ENCODE data around the gene MYO6. TPM values are rescaled to one million over a fixed set of nuclear protein-coding genes. Genes with fewer than 3 reads are reported as not detected.

The MYO6 gene
- total RNA-seq, 1 donor from 2014 or later = 105 TPM

DNA sequence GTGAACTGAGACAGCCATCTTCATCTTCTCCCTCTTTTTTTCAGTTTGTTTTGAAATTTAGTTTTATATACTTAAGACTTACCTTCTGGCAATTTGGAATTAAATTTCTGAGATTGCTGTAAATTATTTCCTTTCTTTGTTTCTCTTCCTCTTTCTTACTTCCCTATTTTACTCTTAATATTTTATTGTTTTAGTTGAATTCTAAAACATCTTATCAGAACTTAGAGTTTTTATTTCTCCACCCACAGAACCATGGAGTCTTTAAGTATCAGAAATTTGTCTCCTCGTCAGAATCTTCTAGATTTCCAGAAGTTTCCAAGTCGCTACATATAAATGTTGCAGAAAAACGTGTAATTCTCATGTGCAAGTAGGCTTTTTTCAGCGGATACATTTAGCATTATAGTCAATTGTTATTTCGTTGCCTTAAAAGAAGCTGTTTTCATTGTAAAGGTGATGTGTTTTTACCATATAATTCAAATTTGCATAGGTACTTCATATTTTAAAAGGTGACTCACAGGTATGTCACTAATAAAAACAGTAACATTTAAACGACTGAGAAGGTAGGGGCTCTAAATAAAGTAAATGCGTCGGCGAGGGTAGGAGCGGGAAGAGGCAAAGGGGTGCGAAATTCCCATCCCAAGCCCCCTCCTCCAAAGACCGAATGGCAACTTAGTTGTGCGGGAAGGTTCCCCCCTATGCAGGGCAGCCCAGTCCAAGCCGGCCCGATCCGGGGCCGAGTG lies 866 bp upstream of the MYO6 start:
- Mint-ChIP-seq H3K27ac (peak overlapping the region; percentile 99), H3K36me3 (ENCODE audit: insufficient read depth) (no peaks in the 10 kb centered on the region), H3K4me3 (ENCODE audit: low read depth) (peak overlapping the region; percentile 92), H3K4me1 (ENCODE audit: low read depth) (peaks cover 21% of the 10 kb centered on the region), H3K9me3 (ENCODE audit: low read depth) (peaks cover 4% of the 10 kb centered on the region), H3K27me3 (peaks cover 8% of the 10 kb centered on the region)
- DNase-seq (ENCODE audit: low spot score, unreplicated experiment) = no peak
- TF ChIP-seq, protein P1, sequence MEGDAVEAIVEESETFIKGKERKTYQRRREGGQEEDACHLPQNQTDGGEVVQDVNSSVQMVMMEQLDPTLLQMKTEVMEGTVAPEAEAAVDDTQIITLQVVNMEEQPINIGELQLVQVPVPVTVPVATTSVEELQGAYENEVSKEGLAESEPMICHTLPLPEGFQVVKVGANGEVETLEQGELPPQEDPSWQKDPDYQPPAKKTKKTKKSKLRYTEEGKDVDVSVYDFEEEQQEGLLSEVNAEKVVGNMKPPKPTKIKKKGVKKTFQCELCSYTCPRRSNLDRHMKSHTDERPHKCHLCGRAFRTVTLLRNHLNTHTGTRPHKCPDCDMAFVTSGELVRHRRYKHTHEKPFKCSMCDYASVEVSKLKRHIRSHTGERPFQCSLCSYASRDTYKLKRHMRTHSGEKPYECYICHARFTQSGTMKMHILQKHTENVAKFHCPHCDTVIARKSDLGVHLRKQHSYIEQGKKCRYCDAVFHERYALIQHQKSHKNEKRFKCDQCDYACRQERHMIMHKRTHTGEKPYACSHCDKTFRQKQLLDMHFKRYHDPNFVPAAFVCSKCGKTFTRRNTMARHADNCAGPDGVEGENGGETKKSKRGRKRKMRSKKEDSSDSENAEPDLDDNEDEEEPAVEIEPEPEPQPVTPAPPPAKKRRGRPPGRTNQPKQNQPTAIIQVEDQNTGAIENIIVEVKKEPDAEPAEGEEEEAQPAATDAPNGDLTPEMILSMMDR (IDR thresholded peaks at IDR 0.05; ENCODE audit: unreplicated experiment) = no peak

DNA sequence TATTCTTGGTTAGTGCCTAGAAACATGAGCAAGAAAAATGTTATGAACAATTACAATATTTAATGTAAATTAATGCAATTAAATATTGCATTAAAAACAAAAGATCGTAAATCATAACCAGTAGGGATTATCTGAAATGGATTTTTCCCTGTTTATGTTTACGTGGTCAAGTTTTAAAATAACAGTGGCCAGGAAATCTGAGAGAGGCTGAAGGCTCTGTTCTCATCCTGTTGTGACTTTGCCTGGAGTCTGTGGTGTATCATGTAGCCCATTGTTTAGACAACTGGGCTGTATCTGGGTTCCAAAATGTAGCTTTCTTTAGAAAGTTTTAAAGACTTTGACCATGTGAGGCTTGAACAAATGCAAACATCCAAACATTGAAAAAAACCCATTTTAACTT lies 2.4 kb downstream of the MYO6 start:
- TF ChIP-seq, protein P1 (IDR thresholded peaks at IDR 0.05; ENCODE audit: unreplicated experiment) = no peak
- H3K36me3 Mint-ChIP-seq (ENCODE audit: insufficient read depth) = peaks cover 2% of the 10 kb centered on the region
- no peaks in the 10 kb centered on the region for H3K27me3 Mint-ChIP-seq
- no peak for DNase-seq (ENCODE audit: low spot score, unreplicated experiment)
- H3K27ac Mint-ChIP-seq = no peak overlapping the region
- no peak overlapping the region for H3K4me3 Mint-ChIP-seq (ENCODE audit: low read depth)
- peaks cover 21% of the 10 kb centered on the region for H3K4me1 Mint-ChIP-seq (ENCODE audit: low read depth)
- H3K9me3 Mint-ChIP-seq (ENCODE audit: low read depth) = peaks cover 4% of the 10 kb centered on the region

DNA sequence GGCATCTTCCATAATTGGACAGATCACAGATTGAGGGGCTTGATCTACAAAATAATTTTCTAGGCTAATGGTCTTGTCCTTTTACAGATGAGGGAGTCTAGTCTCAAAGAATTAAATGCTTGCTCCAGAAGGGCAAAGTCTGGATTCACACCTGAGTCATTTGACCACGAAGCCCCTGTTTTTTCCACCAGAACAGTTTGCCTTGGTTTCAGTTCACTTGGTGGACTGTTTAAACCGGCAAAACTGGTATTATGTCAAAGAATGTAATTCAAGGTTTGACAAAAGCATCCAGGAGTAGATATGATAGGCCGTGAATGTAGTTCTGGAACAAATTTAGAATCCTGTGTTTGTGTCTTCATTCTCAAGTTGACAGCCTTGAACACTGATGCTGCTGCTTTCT lies 3.3 kb downstream of the MYO6 start:
- H3K4me1 Mint-ChIP-seq (ENCODE audit: low read depth) = peaks cover 20% of the 10 kb centered on the region
- peaks cover 2% of the 10 kb centered on the region for H3K9me3 Mint-ChIP-seq (ENCODE audit: low read depth)
- TF ChIP-seq, protein P1 (IDR thresholded peaks at IDR 0.05; ENCODE audit: unreplicated experiment) = no peak
- H3K36me3 Mint-ChIP-seq (ENCODE audit: insufficient read depth) = peaks cover 2% of the 10 kb centered on the region
- H3K4me3 Mint-ChIP-seq (ENCODE audit: low read depth) = peak overlapping the region; percentile 4
- no peaks in the 10 kb centered on the region for H3K27me3 Mint-ChIP-seq
- DNase-seq (ENCODE audit: low spot score, unreplicated experiment) = no peak
- H3K27ac Mint-ChIP-seq = peak overlapping the region; percentile 8

DNA sequence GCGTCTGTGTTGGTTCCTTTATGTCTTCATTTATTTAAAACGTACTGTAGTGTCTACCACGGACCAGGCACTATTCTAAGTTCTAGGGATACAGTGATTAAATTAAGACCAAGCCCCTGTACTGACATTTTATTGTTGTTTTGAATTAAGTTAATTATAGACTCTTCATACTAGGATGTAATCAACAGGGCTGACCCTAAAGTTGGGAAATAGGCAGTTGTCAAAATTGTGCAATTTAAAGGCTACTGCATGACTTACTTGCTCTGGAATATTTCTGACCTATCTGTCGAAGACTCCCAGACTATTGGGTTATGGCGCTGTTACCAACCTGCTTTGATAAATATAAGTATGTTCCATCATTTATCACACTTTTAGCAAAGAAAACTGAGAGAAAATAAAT lies 6.7 kb downstream of the MYO6 start:
- Mint-ChIP-seq H3K27me3 (no peaks in the 10 kb centered on the region), H3K9me3 (ENCODE audit: low read depth) (peaks cover 3% of the 10 kb centered on the region), H3K36me3 (ENCODE audit: insufficient read depth) (peaks cover 5% of the 10 kb centered on the region), H3K4me3 (ENCODE audit: low read depth) (no peak overlapping the region), H3K27ac (no peak overlapping the region), H3K4me1 (ENCODE audit: low read depth) (peaks cover 15% of the 10 kb centered on the region)
- TF ChIP-seq, protein P1 (IDR thresholded peaks at IDR 0.05; ENCODE audit: unreplicated experiment) = no peak
- DNase-seq (ENCODE audit: low spot score, unreplicated experiment) = no peak

DNA sequence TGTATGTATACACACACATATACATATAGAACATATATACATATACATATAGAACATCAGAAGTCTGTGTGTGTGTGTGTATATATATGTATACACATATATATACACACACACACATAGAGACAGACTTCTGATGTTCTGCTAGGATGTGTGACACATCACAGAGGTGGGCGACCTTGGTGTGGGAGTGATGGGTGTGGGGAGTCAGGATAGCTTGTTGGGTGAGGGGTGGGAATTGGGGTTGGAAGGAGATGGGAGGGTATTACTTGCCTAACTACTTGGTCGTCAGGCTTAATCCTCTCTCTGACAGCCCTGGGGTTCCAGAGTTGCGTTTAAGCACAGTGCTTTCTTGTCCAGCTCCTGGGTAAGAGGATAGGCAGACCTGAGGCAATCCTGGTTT lies 8.3 kb downstream of the MYO6 start:
- H3K4me3 Mint-ChIP-seq (ENCODE audit: low read depth) = no peak overlapping the region

More for the DNA sequence above, 8.3 kb downstream of the MYO6 start:
- H3K27me3 Mint-ChIP-seq = no peaks in the 10 kb centered on the region
- no peak overlapping the region for H3K27ac Mint-ChIP-seq
- peaks cover 5% of the 10 kb centered on the region for H3K36me3 Mint-ChIP-seq (ENCODE audit: insufficient read depth)
- peaks cover 10% of the 10 kb centered on the region for H3K4me1 Mint-ChIP-seq (ENCODE audit: low read depth)
- TF ChIP-seq, protein P1 (IDR thresholded peaks at IDR 0.05; ENCODE audit: unreplicated experiment) = no peak
- DNase-seq (ENCODE audit: low spot score, unreplicated experiment) = no peak
- H3K9me3 Mint-ChIP-seq (ENCODE audit: low read depth) = peaks cover 3% of the 10 kb centered on the region
